ENCODE results near the gene SEMA4G. TPM values are rescaled to one million over a fixed set of nuclear protein-coding genes. Genes with fewer than 3 reads are reported as not detected.

The SEMA4G gene
- total and polyA plus RNA-seq, 2 of the 13 experiments (the other 11 are each of a cell fraction or from before 2014, with no cell fraction given), result 46.2 to 207 TPM

DNA sequence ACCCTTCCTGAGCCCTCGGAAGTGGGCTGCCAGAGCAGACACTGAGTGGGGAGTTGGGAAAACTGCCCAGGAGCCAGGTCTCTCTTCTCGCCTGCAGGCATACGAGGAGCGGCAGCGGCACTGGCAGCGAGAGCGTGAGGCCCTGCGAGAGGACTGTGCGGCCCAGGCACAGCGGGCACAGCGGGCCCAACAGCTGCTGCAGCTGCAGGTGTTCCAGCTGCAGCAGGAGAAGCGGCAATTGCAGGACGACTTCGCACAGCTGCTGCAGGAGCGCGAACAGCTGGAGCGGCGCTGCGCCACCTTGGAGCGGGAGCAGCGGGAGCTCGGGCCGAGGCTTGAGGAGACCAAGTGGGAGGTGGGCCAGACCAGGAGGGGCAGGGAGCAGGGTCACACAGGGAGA lies 36.1 kb downstream of the SEMA4G start:
- Histone ChIP-seq H2AFZ (ENCODE audit: low read length) (no peak overlapping the region), H4K20me1 (ENCODE audit: insufficient read depth, low read length) (no peaks in the 10 kb centered on the region; the same call in 1 of the 2 replicates), H3K4me1 (ENCODE audit: insufficient read depth, low read length) (peaks cover 53% of the 10 kb centered on the region), H3K4me3 (replicated peaks in 1 of 3; ENCODE audit: insufficient read depth in 1 of 3, low read depth in 2 of 3, low read length in 3 of 3) (no peak overlapping the region), H3K27me3 (ENCODE audit: control insufficient read depth in 1 of 2, insufficient read depth in 2 of 2, low read length in 2 of 2) (no peaks in the 10 kb centered on the region), H3K36me3 (replicated peaks in 1 of 2; ENCODE audit: control insufficient read depth in 1 of 2, insufficient read depth in 2 of 2, low read length in 2 of 2) (peaks cover 17 to 43% of the 10 kb centered on the region in 2 experiments; a peak in 4 of 5 replicates), H3K27ac (ENCODE audit: extremely low read length, insufficient read depth, low read length) (no peak overlapping the region), H3K79me2 (ENCODE audit: insufficient read depth, low read length) (peaks cover 21% of the 10 kb centered on the region), H3K9ac (ENCODE audit: insufficient read depth, low read depth, low read length) (no peak overlapping the region), H3K4me2 (ENCODE audit: low read depth, low read length) (no peak overlapping the region), H3K9me3 (ENCODE audit: low read length) (no peaks in the 10 kb centered on the region)
- TF ChIP-seq ZNF317 (CRISPR knock-in tag; IDR thresholded peaks at IDR 0.05), result no peak
- peak; percentile 79 for TF ChIP-seq AGO2 (optimal IDR thresholded peaks at IDR 0.05; ENCODE audit: low read depth, low read length)
- peak; percentile 64 for TF ChIP-seq RBFOX2 (IDR thresholded peaks at IDR 0.05; ENCODE audit: low read depth, low read length)
- TF ChIP-seq TBX2 (CRISPR knock-in tag; IDR thresholded peaks at IDR 0.05; ENCODE audit: borderline replicate concordance), result no peak
- CTCF ChIA-PET (ENCODE audit: low intra/inter-chr PET ratio, low total read pairs), result no interaction called here
- POLR2A ChIA-PET, result no interaction called here
- DNase-seq (ENCODE audit: low spot score) (no peak), FAIRE-seq (no peak), ATAC-seq (no peak)
- no TSS peak for BruUV-seq (replicated peaks)
- in situ Hi-C loops (cut with HindIII; ENCODE audit: extremely low pct_ligation_motif_present, low pct_unique_long_range_greater_than_20kb) (no loop called here), intact Hi-C loops (cut with micrococcal nuclease; ENCODE audit: unreplicated experiment) (no loop called here)
- WGBS (ENCODE audit: low lambda C conversion rate), result over 99% methylated on average over 18 of the region's 23 CpGs

DNA sequence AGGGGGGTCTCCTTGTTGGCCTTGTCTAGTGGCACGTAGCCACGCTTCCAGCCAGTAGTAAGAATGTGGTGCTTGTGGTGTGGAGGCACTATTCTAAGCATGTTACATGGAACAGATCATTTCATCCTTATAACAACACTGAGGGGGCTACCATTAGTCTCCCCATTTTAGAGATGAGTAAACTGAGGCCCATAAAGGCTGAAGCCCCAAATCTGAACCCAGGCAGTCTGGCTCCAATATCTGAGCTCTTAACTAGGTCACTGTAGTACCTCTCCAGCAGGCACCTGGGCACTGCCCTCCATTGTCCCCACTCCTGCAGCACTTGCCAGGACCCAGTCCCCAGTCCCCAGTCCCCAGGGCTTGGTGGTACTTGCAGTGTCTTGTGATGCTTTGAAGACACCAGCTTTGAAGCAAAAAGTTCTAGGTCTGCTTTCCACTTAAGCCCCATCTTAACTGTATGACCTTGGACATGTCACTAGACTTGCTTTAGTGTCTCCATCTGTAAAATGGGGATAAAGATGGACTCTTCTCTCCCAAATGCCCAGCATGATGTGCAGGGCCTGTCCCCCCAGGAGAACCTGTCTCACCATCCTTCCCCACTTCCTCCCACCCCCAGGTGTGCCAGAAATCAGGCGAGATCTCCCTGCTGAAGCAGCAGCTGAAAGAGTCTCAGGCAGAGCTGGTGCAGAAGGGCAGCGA lies 36.7 kb downstream of the SEMA4G start:
- ATAC-seq, result no peak
- H3K79me2 ChIP-seq (ENCODE audit: insufficient read depth, low read length), result peaks cover 14% of the 10 kb centered on the region
- BruUV-seq (replicated peaks), result no TSS peak
- no peak overlapping the region for H2AFZ ChIP-seq (ENCODE audit: low read length)
- no peaks in the 10 kb centered on the region for H3K27me3 ChIP-seq (ENCODE audit: control insufficient read depth in 1 of 2, insufficient read depth in 2 of 2, low read length in 2 of 2)
- FAIRE-seq, result no peak
- H3K9ac ChIP-seq (ENCODE audit: insufficient read depth, low read depth, low read length), result no peak overlapping the region
- H3K9me3 ChIP-seq (ENCODE audit: low read length), result no peaks in the 10 kb centered on the region
- no peak overlapping the region for H3K4me2 ChIP-seq (ENCODE audit: low read depth, low read length)
- no peak overlapping the region for H3K4me3 ChIP-seq (replicated peaks in 1 of 3; ENCODE audit: insufficient read depth in 1 of 3, low read depth in 2 of 3, low read length in 3 of 3)
- no peaks in the 10 kb centered on the region; the same call in 1 of the 2 replicates for H4K20me1 ChIP-seq (ENCODE audit: insufficient read depth, low read length)
- intact Hi-C loops (cut with micrococcal nuclease; ENCODE audit: unreplicated experiment) (no loop called here), in situ Hi-C loops (cut with HindIII; ENCODE audit: extremely low pct_ligation_motif_present, low pct_unique_long_range_greater_than_20kb) (no loop called here)
- no peak for DNase-seq (ENCODE audit: low spot score)
- POLR2A ChIA-PET, result interaction anchor here (0.9 to 7.1 kb wide), 2 partner anchors 6 to 19 kb away, joined by 3 to 124 read pairs; partner anchors contain the start of genes LZTS2, MRPL43 and TWNK
- CTCF ChIA-PET (ENCODE audit: low intra/inter-chr PET ratio, low total read pairs), result no interaction called here
- WGBS (ENCODE audit: low lambda C conversion rate), result 93% methylated on average over 4 of the region's 4 CpGs
- H3K4me1 ChIP-seq (ENCODE audit: insufficient read depth, low read length), result peaks cover 53% of the 10 kb centered on the region
- H3K27ac ChIP-seq (ENCODE audit: extremely low read length, insufficient read depth, low read length), result no peak overlapping the region
- H3K36me3 ChIP-seq (replicated peaks in 1 of 2; ENCODE audit: control insufficient read depth in 1 of 2, insufficient read depth in 2 of 2, low read length in 2 of 2), result peaks cover 17 to 43% of the 10 kb centered on the region in 2 experiments; a peak in 4 of 5 replicates
- TF ChIP-seq ZNF629 (CRISPR knock-in tag; conservative IDR thresholded peaks at IDR 0.05) (peak; percentile 81), HDAC1 (CRISPR knock-in tag; IDR thresholded peaks at IDR 0.05) (no peak), GATA4 (IDR thresholded peaks at IDR 0.05; ENCODE audit: borderline replicate concordance, low read depth) (no peak), POLR2AphosphoS5 (IDR thresholded peaks at IDR 0.05; ENCODE audit: low read depth, low read length) (0 out of 2 replicates have a peak, but pooled peaks have one; percentile 16), ZNF605 (CRISPR knock-in tag; IDR thresholded peaks at IDR 0.05) (no peak), ZNF256 (CRISPR knock-in tag; conservative IDR thresholded peaks at IDR 0.05) (no peak), ZMAT3 (CRISPR knock-in tag; conservative IDR thresholded peaks at IDR 0.05) (no peak), ETV5 (CRISPR knock-in tag; IDR thresholded peaks at IDR 0.05; ENCODE audit: borderline replicate concordance) (no peak), TSC22D2 (CRISPR knock-in tag; IDR thresholded peaks at IDR 0.05; ENCODE audit: borderline replicate concordance) (no peak), SNAI1 (CRISPR knock-in tag; IDR thresholded peaks at IDR 0.05; ENCODE audit: borderline replicate concordance) (no peak)
- TF ChIP-seq, protein P1, sequence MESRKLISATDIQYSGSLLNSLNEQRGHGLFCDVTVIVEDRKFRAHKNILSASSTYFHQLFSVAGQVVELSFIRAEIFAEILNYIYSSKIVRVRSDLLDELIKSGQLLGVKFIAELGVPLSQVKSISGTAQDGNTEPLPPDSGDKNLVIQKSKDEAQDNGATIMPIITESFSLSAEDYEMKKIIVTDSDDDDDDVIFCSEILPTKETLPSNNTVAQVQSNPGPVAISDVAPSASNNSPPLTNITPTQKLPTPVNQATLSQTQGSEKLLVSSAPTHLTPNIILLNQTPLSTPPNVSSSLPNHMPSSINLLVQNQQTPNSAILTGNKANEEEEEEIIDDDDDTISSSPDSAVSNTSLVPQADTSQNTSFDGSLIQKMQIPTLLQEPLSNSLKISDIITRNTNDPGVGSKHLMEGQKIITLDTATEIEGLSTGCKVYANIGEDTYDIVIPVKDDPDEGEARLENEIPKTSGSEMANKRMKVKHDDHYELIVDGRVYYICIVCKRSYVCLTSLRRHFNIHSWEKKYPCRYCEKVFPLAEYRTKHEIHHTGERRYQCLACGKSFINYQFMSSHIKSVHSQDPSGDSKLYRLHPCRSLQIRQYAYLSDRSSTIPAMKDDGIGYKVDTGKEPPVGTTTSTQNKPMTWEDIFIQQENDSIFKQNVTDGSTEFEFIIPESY (CRISPR knock-in tag; IDR thresholded peaks at IDR 0.05), result no peak
- TF ChIP-seq, protein P2, sequence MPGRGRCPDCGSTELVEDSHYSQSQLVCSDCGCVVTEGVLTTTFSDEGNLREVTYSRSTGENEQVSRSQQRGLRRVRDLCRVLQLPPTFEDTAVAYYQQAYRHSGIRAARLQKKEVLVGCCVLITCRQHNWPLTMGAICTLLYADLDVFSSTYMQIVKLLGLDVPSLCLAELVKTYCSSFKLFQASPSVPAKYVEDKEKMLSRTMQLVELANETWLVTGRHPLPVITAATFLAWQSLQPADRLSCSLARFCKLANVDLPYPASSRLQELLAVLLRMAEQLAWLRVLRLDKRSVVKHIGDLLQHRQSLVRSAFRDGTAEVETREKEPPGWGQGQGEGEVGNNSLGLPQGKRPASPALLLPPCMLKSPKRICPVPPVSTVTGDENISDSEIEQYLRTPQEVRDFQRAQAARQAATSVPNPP (CRISPR knock-in tag; IDR thresholded peaks at IDR 0.05), result no peak
